ENCODE data around the gene ZW10.
"Not testable (repeated sequence)": the region's sequence is repeated elsewhere in the genome, so short reads cannot be mapped to it uniquely, and the experiment has no call there.

The ZW10 gene, protein sequence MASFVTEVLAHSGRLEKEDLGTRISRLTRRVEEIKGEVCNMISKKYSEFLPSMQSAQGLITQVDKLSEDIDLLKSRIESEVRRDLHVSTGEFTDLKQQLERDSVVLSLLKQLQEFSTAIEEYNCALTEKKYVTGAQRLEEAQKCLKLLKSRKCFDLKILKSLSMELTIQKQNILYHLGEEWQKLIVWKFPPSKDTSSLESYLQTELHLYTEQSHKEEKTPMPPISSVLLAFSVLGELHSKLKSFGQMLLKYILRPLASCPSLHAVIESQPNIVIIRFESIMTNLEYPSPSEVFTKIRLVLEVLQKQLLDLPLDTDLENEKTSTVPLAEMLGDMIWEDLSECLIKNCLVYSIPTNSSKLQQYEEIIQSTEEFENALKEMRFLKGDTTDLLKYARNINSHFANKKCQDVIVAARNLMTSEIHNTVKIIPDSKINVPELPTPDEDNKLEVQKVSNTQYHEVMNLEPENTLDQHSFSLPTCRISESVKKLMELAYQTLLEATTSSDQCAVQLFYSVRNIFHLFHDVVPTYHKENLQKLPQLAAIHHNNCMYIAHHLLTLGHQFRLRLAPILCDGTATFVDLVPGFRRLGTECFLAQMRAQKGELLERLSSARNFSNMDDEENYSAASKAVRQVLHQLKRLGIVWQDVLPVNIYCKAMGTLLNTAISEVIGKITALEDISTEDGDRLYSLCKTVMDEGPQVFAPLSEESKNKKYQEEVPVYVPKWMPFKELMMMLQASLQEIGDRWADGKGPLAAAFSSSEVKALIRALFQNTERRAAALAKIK

DNA sequence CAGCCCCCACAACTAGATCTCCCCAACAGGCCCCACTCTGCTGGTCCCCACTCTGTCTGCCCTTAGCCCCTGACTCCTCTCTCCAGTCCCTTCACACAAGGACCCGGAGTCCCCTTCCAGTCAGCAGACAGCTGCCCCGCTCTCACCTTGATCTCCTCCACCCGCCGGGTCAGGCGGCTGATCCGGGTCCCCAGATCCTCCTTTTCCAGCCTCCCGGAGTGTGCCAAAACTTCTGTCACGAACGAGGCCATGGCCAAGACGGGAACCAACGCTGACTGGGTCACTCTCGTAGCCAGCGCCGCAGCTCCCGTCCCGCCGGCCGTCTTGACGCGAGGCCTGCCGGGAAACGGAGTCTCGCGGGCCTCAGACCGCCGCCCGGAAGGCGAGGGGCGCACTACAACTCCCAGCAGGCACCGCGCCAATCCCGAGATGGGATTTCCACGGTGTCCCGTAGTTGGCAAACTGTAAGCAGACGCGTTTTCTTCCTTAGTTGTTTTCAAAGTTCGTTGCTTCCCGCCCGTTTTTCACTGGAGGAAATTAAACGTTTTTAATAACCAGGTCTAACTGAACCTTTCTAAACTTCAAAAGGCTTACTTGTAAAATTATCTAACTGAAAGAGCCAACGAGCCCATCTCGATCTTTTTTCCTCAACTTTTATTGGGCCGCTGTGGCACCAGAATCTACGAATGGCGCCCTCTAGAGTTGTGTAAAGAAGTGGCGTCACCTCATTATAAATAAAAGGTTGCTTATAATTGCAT is at the start of gene ZW10:
Gene ZW10, minus strand, starts transcription at position 277 of the 758 bp plus-strand sequence. Its CDS starts 26 bp downstream, at position 251.
- peak; percentile 96 for DNase-seq (ENCODE audit: low spot score)

- no peak for DNase-seq (ENCODE audit: low spot score)
These were observed 44.9 kb upstream of the ZW10 start for GRCh38 chr11:113818426-113818825.

DNA sequence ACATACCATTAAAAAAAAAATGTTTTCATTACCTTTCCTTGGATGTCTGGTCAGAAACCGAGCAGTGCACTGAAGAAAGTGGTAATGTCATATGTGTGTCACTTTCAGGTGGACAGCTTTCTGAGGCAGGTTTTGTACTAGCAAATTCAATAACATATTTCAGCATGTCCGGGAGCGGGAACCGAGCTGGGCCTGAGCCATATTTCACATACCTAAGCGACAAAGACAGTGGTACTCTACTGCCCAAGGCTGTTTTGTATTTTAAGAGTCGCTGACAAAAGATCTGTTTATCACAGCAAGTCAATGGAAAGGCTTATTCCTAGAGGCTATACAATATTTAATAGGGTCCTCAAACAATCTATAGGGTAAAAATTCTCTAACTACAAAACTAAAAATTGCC is 44.1 kb upstream of the ZW10 start:
- DNase-seq (ENCODE audit: low spot score) = no peak

DNA sequence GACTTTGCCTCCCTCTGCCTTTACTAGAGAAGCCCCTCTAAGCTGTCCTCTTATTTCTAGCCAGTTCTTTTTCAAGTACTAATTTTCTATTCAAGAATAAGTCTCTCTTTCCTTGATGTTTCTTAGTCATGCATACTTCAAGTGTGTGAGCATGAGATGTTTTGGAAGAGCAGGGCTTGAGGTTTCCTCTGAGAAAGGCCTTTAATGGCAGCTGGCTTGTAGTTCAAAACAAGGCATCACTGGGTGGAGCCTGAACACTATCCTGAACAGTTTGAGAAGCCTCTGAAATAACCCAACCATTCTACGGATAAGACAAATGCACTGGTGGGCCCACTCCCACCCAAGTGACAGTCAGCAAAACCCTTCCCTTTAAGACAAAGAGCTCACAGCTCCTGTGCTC is 43.7 kb upstream of the ZW10 start:
- DNase-seq (ENCODE audit: low spot score) = no peak

GRCh38 chr11:113814181-113814580 is 40.7 kb upstream of the ZW10 start:
- no peak for DNase-seq (ENCODE audit: low spot score)

GRCh38 chr11:113808931-113809330 is 35.4 kb upstream of the ZW10 start:
- no peak for DNase-seq (ENCODE audit: low spot score)

DNA sequence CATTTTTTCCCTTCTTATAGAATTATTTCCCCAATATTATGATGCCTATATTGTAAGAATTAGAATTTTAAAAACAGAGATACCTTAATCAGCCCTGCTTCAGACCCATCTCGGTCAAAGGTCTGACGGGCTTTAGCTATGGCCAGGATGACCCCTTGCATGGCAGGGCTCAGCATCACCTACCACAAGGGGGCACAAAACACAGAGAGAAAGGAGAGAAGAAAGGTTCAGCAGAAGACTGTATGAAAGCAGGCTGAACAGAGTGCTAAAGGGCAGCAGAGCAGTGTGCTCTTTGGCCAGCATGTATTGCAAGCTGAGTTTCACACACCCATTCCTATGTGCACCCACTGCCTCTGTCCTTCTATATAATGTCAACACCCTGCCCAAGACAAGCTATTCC is 32.9 kb upstream of the ZW10 start:
- peak; percentile 40 for DNase-seq (ENCODE audit: low spot score)

DNA sequence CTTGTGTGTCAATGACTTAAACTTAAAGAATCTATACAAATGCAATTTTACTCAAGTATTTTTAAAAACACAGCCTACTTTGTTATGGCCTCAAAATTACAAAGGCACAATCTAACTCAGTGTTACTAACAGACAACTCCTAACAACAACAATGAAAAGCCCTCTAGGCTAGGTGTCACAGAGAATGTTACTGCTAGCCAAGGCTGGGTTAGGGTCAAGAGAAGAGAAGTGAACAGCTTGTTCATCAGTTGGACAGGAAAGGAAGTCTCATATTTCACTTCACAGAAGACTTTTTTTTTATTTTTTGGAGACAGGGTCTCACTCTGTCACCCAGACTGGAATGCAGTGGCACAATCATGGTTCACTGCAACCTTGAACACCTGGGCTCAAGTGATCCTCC is 32.1 kb upstream of the ZW10 start:
- DNase-seq (ENCODE audit: low spot score) = no peak

DNA sequence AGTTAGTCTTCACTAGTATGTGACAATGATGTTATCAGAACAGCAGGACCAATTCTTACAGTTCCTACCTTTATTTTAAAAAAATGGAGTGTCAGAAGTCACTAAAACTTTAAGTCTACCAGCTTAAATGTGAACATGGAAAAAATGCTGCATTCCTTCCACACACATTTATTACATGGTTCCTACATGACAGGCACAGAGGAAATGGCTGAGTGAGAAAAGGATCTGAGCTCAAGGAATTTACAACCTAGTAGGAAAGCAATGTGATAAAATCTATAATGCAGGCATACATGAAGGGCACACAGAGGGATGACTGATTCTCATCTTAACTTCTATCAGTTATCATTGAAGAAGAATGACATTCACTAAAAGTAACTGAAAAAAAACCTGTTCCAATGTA is 29.1 kb upstream of the ZW10 start:
- DNase-seq (ENCODE audit: low spot score) = no peak

- peak; percentile 80 for DNase-seq (ENCODE audit: low spot score)
These were observed 23.3 kb upstream of the ZW10 start for GRCh38 chr11:113796663-113797259.

DNA sequence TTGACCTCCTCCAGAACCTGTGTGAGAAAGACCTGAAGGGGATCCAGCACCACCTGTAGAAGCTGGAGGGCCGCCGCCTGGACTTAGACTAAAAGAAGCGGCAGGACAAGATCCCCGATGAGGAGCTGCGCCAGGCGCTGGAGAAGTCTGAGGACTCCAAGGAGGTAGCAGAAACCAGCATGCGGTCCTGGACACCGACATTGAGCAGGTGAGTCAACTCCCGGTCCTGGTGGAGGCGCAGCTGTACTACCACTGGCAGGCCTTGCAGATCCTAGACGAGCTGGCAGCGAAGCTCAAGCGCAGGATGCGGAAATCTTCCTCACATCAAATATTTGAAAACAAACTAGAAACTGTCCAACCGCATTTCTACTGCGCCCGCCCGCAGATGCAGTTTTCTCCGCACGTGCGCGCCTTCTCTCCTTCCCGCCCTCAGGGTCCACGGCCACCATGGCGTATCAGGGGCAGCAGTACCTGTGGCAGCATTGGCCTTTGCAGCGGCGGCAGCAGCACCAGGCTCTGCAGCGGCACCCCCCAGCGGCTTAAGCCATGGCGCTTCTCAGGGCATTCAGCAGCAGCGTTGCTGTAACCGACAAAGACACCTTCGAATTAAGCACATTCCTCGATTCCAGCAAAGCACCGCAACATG is 16.3 kb upstream of the ZW10 start:
- no peak for DNase-seq (ENCODE audit: low spot score)

DNA sequence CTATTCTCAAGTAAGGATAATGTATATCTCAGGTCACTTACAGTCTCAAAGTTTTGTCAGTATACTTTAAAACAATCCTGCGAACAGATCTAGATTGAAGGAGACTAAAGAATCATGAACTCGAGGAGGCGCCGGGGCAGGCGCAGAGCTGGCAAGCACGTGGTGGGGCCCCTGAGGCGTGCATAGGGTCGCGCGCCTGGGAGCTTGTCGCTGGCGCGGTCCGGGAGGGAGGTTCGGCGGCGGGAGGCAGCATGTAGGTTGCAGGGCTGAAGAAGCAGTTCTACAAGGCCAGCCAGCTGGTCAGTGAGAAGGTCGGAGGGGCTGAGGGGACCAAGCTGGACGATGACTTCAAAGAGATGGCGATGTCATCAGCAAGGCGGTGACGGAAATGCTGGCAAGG is 15.5 kb upstream of the ZW10 start:
- not testable (repeated sequence) for DNase-seq (ENCODE audit: low spot score)

GRCh38 chr11:113782134-113782533 is 8.6 kb upstream of the ZW10 start:
- no peak for DNase-seq (ENCODE audit: low spot score)

GRCh38 chr11:113781682-113782081 is 8.2 kb upstream of the ZW10 start:
- DNase-seq (ENCODE audit: low spot score) = peak; percentile 93

- DNase-seq (ENCODE audit: low spot score) = no peak
These were observed 6.0 kb upstream of the ZW10 start, which contains the start of gene CLDN25 for GRCh38 chr11:113779496-113779895. Gene CLDN25 (plus strand): TSS chr11:113779796. CDS start chr11:113779796, 0 bp downstream.

- DNase-seq (ENCODE audit: low spot score) = peak; percentile 87
These were observed 4.8 kb upstream of the ZW10 start for GRCh38 chr11:113778111-113778910.

GRCh38 chr11:113774174-113774503 is 647 bp upstream of the ZW10 start:
- no peak for DNase-seq (ENCODE audit: low spot score)

DNA sequence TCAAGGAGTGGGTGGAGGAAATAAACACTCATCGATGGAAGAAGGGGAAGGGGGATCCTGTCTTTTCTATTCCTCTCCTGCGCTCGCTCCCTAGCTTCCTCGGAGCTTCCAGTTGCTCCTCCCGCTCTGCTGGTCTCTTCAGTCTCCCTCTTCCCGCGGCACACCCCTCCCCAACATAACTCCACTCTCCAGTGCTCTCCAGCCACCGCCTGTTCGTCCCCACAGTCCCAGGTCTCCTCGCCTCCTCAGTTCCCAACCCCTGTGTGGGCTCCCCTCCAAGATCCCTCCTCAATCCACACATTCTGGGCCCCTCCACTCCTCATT is 438 bp downstream of the ZW10 start:
- DNase-seq (ENCODE audit: low spot score) = no peak

DNA sequence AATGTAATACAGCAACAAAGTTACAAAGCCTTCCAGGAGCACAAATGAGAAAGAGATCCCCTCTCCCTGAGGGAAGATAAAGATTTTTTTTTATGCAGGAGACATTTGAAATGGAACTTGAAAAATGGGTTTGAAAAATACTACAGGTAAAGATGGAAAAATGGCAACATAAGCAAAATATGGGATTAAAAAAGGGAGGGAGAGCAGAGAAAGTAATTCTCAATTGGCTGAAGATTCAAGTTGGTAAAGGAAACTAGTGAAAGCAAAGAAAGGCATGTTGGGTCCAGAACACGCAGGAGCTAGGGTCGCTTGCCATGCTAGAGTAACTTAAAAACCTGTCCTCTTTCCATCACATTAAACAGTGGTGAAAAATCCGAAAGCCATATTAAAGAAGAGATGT is 1.5 kb downstream of the ZW10 start:
- no peak for DNase-seq (ENCODE audit: low spot score)

- no peak for DNase-seq (ENCODE audit: low spot score)
These were observed 8.8 kb downstream of the ZW10 start for GRCh38 chr11:113764527-113765219.

All from cerebellar cortex (tissue), 1 donor.